LNCaP clone FGC (cell line): Measurements from ENCODE around the gene TNRC6A.

ENCODE experiments used
- DNase-seq: peaks from one replicate; pipeline ENCODE4 v3.0.0-alpha.2; 2011; ENCODE audit warnings: low read depth
- H3K4me3 ChIP-seq: 2 replicates; pipeline ENCODE4 v1.5.1; 2011; ENCODE audit warnings: mild to moderate bottlenecking, low read depth, low read length, control low read depth
- CTCF ChIP-seq: IDR thresholded peaks from 2 replicates; pipeline ENCODE4 v1.5.1; 2012; ENCODE audit warnings: mild to moderate bottlenecking; ENCODE audit not compliant: control insufficient read depth, insufficient read depth; ENCODE audit errors: extremely low read depth

TNRC6A gene

GRCh38 chr16:24723663-24724062 lies 5.8 kb upstream of the TNRC6A start:
- TF ChIP-seq CTCF, result no peak
- no peak overlapping the region for H3K4me3 ChIP-seq
- DNase-seq, result no peak

- H3K4me3 ChIP-seq, result no peak overlapping the region
- DNase-seq, result no peak
- no peak for TF ChIP-seq CTCF
Observed at GRCh38 chr16:24728011-24728410, 1.4 kb upstream of the TNRC6A start.

- H3K4me3 ChIP-seq, result peak overlapping the region; percentile 87
- no peak for DNase-seq
- TF ChIP-seq CTCF, result no peak
Observed at GRCh38 chr16:24728891-24729242, 584 bp upstream of the TNRC6A start.

GRCh38 chr16:24729951-24730815 lies 732 bp downstream of the TNRC6A start:
- DNase-seq, result no peak
- no peak for TF ChIP-seq CTCF

GRCh38 chr16:24730914-24731313 lies 1.5 kb downstream of the TNRC6A start:
- no peak for TF ChIP-seq CTCF
- DNase-seq, result no peak
- peak overlapping the region; percentile 87 for H3K4me3 ChIP-seq

More at GRCh38 chr16:24729951-24730815, 732 bp downstream of the TNRC6A start:
- H3K4me3 ChIP-seq, result peak overlapping the region; percentile 87

- DNase-seq, result no peak
- H3K4me3 ChIP-seq, result peak overlapping the region; percentile 87
- no peak for TF ChIP-seq CTCF
Observed at GRCh38 chr16:24731722-24732419, 2.4 kb downstream of the TNRC6A start.
